GOT3 (cell line): Measurements from ENCODE around the gene MRPS7.
A peak's percentile ranks its signal among the peaks of the same experiment; 100 is the strongest.

Source experiments
- DNase-seq: peaks from one replicate; lab custom pipeline; 2025; ENCODE audit warnings: mixed read lengths; lab: John Stamatoyannopoulos, UW

MRPS7 gene

GRCh38 chr17:75261336-75262111, at the start of gene MRPS7, which contains the start of gene GGA3:
MRPS7 (plus strand) TSS chr17:75261879; CDS start chr17:75261901, 22 bp downstream.
GGA3 (minus strand) TSS chr17:75261606; CDS start chr17:75261587, 19 bp downstream.
- peak; percentile 91 for DNase-seq

- no peak for DNase-seq
Observed at GRCh38 chr17:75218131-75218530, 43.5 kb upstream of the MRPS7 start.

DNA sequence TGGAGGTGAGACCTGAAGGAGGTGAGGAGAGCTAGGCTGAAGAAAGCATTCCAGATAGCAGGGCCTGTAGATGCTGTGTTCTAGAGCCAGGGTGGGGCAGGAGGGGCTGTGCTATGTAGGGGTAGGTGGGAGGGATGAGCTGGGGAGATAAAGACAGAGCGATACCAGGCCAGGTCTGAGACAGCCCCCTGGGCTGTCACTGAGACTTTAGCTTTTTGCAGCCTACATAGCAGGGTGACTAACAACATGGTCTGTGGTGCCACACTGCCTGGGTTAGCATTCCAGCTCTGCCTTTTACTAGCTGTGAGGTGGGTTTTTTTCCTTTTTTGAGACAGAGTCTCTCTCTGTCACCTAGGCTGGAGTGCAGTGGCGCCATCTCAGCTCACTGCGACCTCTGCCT, 41.9 kb upstream of the MRPS7 start:
- no peak for DNase-seq

GRCh38 chr17:75225016-75225415, 36.7 kb upstream of the MRPS7 start:
- no peak for DNase-seq

DNA sequence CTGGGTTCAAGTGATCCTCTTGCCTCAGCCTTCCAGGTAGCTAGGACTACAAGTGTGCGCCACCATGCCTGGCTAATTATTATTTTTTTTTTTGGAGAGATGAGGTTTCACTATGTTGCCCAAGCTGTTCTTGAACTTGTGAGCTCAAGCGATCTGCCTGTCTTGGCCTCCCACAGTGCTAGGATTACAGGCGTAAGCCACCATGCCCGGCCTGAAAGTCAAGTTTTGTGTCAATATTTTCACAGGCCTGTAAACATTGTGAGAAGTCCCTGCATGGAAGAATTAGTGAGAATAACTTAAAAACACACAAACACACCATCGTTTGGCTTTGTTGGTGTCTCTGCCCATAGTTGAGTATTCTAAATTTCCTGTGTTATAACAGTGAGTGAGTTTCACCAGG, 34.0 kb upstream of the MRPS7 start:
- DNase-seq: no peak

GRCh38 chr17:75228305-75228704, 33.4 kb upstream of the MRPS7 start:
- no peak for DNase-seq

DNA sequence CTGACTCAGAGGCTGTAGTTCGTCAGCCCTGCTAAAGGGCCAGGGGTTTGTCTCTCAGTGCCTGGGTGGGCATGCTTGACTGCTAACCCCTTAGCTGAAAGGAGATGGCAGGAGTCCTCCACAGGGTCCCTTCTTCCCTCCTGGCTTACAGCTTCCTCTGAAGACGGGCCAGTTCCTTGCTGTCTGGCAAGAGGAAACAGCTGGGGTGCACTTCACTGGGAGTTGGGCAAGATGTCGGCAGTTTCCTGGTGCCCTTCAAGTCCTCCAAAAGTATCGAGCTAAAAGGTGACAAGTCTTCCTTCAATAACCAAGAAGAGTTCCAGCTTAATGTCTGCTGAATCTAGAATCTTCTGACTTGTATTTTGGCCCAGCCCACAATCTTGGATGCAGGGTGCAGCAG, 32.8 kb upstream of the MRPS7 start:
- no peak for DNase-seq

GRCh38 chr17:75231071-75231470, 30.6 kb upstream of the MRPS7 start:
- no peak for DNase-seq

GRCh38 chr17:75231741-75232464, 29.8 kb upstream of the MRPS7 start:
- no peak for DNase-seq

GRCh38 chr17:75232786-75233185, 28.9 kb upstream of the MRPS7 start:
- no peak for DNase-seq

GRCh38 chr17:75237100-75238014, 24.3 kb upstream of the MRPS7 start:
- no peak for DNase-seq

DNA sequence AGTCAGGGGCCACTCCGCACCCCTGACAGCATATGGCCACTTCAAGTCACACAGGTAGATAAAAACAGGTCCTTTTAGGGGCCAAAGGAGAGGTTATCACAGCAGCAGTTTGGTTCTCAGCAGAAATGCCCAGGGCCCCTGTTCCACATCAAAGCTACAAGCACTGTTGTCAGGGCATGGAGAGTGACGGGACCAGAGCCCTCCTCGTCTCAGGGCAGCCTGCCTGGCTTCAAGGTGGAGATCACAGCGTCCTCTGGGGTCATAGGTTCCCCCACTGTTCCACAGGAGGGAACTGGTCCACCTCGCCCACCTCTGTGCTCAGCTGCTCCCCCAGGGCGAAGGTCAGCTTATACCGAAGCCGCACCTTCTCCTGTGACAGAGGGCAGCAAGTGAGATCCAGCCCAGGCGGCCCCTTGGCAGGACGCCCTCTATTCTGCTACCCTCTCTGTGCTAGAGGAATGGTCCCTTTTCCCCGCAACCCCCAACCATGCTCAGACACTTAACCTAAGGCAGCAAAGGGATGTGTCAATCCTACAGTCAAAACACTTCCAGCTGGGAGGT, 23.6 kb upstream of the MRPS7 start:
- no peak for DNase-seq

DNA sequence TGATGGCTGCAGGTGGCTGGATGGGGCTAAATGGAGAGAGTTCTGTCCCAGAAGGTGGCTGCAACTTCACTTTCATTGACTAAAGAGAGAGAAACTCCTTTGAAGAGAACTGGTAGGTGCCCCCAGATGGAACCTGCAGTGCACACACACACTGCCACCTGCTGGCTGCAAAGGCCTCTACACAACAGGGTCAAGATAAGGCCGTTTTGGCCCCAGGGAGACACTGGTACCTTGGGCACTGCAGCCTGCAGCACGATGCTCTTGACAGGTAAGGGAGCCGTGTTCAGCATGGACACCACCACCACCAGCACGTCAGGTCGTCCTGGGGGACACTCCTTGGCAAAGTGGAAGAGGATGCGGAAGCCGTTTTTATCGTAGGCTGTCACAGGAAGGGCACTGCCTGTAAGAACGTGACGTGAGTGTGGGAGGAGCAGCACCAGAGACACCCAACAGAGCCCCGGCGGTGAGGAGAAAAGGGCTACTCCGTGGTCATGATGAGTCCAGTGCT, 22.9 kb upstream of the MRPS7 start:
- DNase-seq: no peak

DNA sequence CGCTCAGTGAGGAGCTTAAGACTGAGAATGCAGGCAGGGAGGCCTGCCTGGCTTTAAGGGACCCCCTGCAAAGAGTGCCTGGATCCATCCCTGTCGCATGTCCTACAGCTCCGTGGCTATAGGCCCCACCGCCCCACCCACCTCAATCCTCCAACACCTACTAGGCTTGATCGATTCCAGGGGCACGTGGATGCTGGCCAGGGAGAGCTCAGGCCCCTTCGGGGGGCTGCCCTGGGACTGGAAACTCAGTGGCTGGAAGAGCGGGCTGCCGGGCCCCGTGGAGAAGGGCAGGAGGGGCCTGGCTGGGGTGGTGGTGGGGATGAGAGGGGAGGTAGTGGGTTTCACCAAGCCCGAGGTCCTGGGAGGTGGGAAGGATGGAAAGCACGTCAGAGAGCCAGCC, 22.5 kb upstream of the MRPS7 start:
- no peak for DNase-seq

GRCh38 chr17:75239778-75240393, 21.8 kb upstream of the MRPS7 start:
- DNase-seq: no peak

DNA sequence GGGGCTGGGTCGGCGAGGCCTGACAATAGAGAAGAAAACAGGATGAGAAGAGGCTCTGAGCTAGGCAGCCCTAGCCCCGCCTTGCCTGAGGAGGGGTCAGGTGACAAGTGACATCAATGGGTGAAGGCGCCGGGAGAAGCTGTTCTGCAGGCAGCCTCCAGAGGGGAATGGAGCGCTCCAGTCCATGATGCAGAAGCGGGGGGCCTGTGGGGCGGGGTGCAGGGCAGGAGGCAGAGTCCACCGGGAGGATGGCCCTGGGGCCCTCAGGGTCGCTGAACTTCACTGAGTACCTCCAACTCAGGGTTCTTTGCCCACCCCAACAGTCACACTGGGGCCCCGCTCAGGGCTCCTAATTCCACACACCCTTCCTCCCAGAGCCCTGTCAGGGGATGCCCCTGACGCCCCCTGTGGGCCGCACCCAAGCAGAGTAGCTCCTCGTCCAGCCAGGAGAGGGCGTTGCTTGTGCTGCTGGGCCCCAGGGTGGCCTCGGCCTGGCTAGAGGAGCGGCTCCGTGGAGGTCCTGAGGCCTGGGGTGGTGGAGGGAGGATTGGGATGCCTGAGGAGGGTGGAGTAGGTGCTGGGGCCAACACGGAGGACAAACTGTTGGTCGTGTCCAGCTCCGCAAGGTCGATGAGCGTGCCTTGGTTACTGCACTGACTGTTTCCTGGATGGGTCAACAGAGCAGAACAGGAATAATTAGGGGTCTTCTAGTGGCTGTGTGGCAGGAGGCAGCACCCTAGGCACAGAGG, 21.1 kb upstream of the MRPS7 start:
- no peak for DNase-seq

- DNase-seq: no peak
Observed at GRCh38 chr17:75241143-75241430, 20.6 kb upstream of the MRPS7 start.

DNA sequence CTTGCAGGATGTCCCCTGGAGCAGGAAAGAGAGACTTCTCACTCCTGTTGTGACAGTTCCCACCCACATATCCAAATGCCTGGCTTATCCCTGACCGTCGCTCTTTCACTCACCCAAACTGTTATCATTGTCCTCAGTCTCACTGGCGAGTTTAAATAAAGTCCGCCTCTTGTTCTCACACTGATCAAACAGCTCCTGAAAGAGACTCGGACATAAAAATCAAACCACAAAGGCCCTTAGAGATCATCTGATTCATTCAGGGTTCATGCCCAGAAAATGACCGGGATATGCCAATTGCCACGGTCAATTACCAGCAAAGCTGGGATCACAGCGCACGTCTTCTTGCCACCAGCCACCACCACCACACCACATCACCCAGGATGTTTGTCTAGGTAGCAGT, 20.2 kb upstream of the MRPS7 start:
- DNase-seq: no peak

DNA sequence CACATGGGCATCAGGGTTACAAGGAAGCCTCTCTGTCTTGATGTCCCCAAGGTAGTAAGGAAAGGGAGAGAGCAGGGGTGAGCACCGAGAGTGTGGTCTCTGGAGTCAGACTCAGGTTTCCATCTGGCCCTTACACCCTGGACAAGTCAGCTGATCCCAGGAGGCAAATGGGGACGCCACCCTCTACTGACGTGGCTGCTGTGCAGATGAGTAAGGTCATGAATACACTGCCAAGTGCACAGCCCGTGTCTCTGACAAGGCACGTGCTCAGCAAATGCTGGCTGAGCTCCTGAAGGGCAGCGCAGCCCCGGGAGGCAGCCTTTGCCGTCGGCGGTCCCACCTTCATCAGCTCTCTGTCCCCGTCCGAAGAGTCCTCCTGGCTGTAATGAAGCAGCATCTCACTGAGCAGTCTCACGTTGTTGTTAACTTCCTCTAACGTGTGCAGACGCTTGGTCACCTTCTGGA, 19.7 kb upstream of the MRPS7 start:
- DNase-seq: peak; percentile 30

DNA sequence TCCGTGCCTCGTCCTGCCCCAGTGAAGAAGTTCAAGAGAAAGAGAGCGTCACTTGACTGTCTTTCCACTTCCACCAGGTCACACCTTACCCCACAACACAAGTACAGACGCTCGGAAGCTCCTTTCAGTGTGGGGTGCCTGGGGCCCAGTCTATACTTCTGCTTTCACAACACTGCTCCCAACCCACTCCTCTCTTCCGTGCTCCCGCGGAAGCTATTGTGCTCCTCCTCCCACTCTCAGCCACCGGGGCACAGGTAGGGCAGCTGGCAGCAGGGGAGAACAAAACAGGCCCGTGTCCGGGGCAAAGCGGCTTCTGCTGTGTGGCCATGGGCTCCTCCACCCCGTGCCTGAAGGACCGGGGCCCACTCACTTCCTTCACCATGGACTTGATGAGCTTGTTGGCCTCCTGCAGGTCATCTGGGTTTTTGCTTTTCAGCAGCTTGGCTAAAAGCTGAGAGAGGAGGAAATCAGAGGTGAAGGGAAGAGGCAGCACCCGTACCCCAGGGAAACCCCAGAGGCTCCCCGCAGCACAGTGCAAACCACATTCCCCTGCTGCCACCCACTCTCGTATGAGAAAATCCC, 19.1 kb upstream of the MRPS7 start:
- DNase-seq: no peak
